ENCODE data around the gene FERMT2.
A peak's percentile ranks its signal among the peaks of the same experiment; 100 is the strongest.

FERMT2 gene

GRCh38 chr14:52852810-52853521, 97.9 kb downstream of the FERMT2 start:
- DNase-seq (ENCODE audit: low read depth in 2 of 2), result peak in 1 of 2 donors; percentile 41
- no peak for TF ChIP-seq CTCF (IDR thresholded peaks at IDR 0.05; ENCODE audit: low read depth, low read length)
- no peak overlapping the region for H3K4me3 ChIP-seq (replicated peaks in 1 of 2; ENCODE audit: low read depth in 2 of 2, low read length in 2 of 2)

DNA sequence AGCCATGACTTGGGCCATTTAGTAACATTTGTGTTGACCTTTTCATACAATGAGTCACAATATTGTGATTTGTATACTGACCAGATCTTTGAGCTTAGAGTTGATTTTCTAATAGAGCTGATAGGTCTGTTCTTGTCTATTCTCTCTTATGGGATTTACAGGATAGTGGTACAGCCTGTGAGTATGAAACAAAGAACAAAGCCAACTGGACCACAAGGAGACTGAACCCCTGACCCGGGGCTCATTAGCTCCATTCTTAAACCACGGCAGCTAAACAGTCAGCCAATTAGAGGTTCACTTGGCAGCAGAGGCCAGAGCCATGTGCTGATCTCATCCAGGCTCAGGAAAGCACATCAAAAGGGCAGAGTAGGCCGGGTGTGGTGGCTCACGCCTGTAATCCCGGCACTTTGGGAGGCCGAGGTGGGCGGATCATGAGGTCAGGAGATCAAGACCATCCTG, 100.4 kb downstream of the FERMT2 start:
- no peak for TF ChIP-seq CTCF (IDR thresholded peaks at IDR 0.05; ENCODE audit: low read depth, low read length)
- DNase-seq (ENCODE audit: low read depth in 2 of 2), result no peak

GRCh38 chr14:52848626-52849025, 102.2 kb downstream of the FERMT2 start:
- no peak for TF ChIP-seq CTCF (IDR thresholded peaks at IDR 0.05; ENCODE audit: low read depth, low read length)
- no peak overlapping the region for H3K4me3 ChIP-seq (replicated peaks in 1 of 2; ENCODE audit: low read depth in 2 of 2, low read length in 2 of 2)

More for the DNA sequence above, 100.4 kb downstream of the FERMT2 start:
- no peak overlapping the region for H3K4me3 ChIP-seq (replicated peaks in 1 of 2; ENCODE audit: low read depth in 2 of 2, low read length in 2 of 2)

GRCh38 chr14:52846591-52846990, 104.3 kb downstream of the FERMT2 start:
- TF ChIP-seq CTCF (IDR thresholded peaks at IDR 0.05; ENCODE audit: low read depth, low read length), result no peak
- no peak overlapping the region for H3K4me3 ChIP-seq (replicated peaks in 1 of 2; ENCODE audit: low read depth in 2 of 2, low read length in 2 of 2)
- no peak for DNase-seq (ENCODE audit: low read depth in 2 of 2)

More at GRCh38 chr14:52848626-52849025, 102.2 kb downstream of the FERMT2 start:
- no peak for DNase-seq (ENCODE audit: low read depth in 2 of 2)

DNA sequence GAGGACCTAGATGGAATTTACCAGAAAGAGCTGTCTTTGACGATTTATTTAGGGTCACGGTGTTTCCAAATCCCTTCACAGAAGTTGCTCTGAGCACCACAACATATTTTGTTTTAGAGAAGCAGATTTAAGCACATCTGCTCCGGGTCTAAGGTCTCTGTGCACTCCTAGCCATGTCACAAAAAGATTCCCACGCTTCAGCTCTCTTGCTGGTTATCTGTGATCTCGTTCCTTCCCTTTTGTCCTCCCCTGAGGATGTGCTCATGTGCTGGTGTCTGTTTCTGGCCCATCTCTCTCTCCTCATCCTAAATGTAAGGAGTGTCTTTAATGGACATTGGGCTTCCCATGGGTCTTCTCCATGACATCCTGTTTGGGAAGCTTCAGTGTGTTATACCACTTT, 105.8 kb downstream of the FERMT2 start:
- no peak overlapping the region for H3K4me3 ChIP-seq (replicated peaks in 1 of 2; ENCODE audit: low read depth in 2 of 2, low read length in 2 of 2)
- no peak for TF ChIP-seq CTCF (IDR thresholded peaks at IDR 0.05; ENCODE audit: low read depth, low read length)
- no peak for DNase-seq (ENCODE audit: low read depth in 2 of 2)

- H3K4me3 ChIP-seq (replicated peaks in 1 of 2; ENCODE audit: low read depth in 2 of 2, low read length in 2 of 2), result no peak overlapping the region
- DNase-seq (ENCODE audit: low read depth in 2 of 2), result peak; percentile 40 to 44
- TF ChIP-seq CTCF (IDR thresholded peaks at IDR 0.05; ENCODE audit: low read depth, low read length), result no peak
These were observed 106.4 kb downstream of the FERMT2 start for GRCh38 chr14:52844262-52845060.
